Thyroid gland (tissue), 4 donors: ENCODE measurements around the gene NPIPB6. TPM values are rescaled to one million over a fixed set of nuclear protein-coding genes. Genes with fewer than 3 reads are reported as not detected.

Experiments used
- DNase-seq, 2 donors: peaks; one replicate each; pipeline ENCODE4 v3.0.0-alpha.2; 2019
- H3K27ac ChIP-seq, 3 donors: fragments of 200-600 bp; sonication (generic); 1 replicate in 2 of 3; 2 replicates in 1 of 3; pipeline ENCODE4 v1.5.1; 2016 to 2019; ENCODE audit warnings: mild to moderate bottlenecking in 1 of 3, moderate library complexity in 1 of 3
- H3K27me3 ChIP-seq: fragments of 200-600 bp; sonication (generic); one replicate; pipeline ENCODE4 v1.5.1; 2019
- H3K36me3 ChIP-seq, 2 donors: fragments of 200-600 bp; sonication (generic); one replicate each; pipeline ENCODE4 v1.5.1; 2016 to 2019
- H3K4me1 ChIP-seq, 2 donors: fragments of 200-600 bp; sonication (generic); one replicate each; pipeline ENCODE4 v1.5.1; 2017 to 2019
- H3K4me3 ChIP-seq, 3 donors: fragments of 200-600 bp; sonication (generic); replicated peaks in 1 of 3; 1 replicate in 2 of 3; 2 replicates in 1 of 3; pipeline ENCODE4 v1.5.1; 2016; ENCODE audit warnings: mild to moderate bottlenecking in 1 of 3
- H3K9me3 ChIP-seq: fragments of 200-600 bp; sonication (generic); one replicate; pipeline ENCODE4 v1.5.1; 2017
- POLR2A ChIP-seq, 2 donors: fragments of 450-650 bp; IDR thresholded peaks; one replicate each; pipeline ENCODE4 v1.6.1; 2017; ENCODE audit warnings: antibody characterized with exemption in 2 of 2, mild to moderate bottlenecking in 2 of 2, moderate library complexity in 1 of 2
- WGBS, 2 donors: methylation state at CpG; one replicate each; pipeline ENCODE4 v1.1.5; 2017; 5-methylcytosine and 5-hydroxymethylcytosine counted together
- intact Hi-C: fragments of 100-400 bp; cut with DNase I; formaldehyde crosslinking; loops from one replicate; pipeline ENCODE4 v1.15.1; 2023
- total RNA-seq, 4 donors: library from RNA; depleted of rRNA; stranded (reverse); fragments of >200 nt; gene quantifications; one replicate each; pipeline ENCODE4 v1.2.3, GENCODE V29; 2016
- TF ChIP-seq, protein P1 (sequence below), 6 experiments: fragments of 200-600 bp in 3 of 6; fragments of 450-650 bp in 3 of 6; sonication (generic) in 3 of 6; IDR thresholded peaks; one replicate each; pipeline ENCODE4 v1.5.1; 2016 to 2019; ENCODE audit warnings: antibody characterized with exemption in 6 of 6, mild to moderate bottlenecking in 2 of 6, inconsistent platforms in 1 of 6, moderate library complexity in 1 of 6

Gene NPIPB6
- total RNA-seq, 4 donors from 2014 or later, result 2.5 to 10.5 (median 6.3) TPM; not detected in 1

DNA sequence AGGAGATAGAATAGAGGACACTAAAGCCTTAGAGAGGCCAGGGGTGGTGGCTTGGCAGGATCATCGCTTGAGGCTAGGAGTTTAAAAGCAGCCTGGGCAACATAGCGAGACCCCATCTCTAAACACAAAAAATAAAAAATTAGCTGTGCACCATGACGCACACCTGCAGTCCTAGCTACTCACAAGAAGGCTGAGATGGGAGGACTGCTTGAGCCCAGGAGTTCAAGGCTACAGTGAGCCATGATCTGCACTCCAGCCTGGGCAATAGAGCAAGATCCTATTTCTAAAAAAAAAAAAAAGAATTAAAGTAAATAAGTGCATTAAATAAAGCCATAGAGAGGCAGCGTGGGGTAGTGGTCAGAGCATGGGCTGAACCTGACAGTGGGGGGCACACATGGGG lies 51.9 kb downstream of the NPIPB6 start:
- H3K27ac ChIP-seq, result no peak overlapping the region
- WGBS, 2 donors, result 93% methylated on average over 4 of the region's 4 CpGs
- no peaks in the 10 kb centered on the region for H3K27me3 ChIP-seq
- H3K36me3 ChIP-seq, result no peaks in the 10 kb centered on the region
- H3K9me3 ChIP-seq, result no peaks in the 10 kb centered on the region
- TF ChIP-seq, protein P1, sequence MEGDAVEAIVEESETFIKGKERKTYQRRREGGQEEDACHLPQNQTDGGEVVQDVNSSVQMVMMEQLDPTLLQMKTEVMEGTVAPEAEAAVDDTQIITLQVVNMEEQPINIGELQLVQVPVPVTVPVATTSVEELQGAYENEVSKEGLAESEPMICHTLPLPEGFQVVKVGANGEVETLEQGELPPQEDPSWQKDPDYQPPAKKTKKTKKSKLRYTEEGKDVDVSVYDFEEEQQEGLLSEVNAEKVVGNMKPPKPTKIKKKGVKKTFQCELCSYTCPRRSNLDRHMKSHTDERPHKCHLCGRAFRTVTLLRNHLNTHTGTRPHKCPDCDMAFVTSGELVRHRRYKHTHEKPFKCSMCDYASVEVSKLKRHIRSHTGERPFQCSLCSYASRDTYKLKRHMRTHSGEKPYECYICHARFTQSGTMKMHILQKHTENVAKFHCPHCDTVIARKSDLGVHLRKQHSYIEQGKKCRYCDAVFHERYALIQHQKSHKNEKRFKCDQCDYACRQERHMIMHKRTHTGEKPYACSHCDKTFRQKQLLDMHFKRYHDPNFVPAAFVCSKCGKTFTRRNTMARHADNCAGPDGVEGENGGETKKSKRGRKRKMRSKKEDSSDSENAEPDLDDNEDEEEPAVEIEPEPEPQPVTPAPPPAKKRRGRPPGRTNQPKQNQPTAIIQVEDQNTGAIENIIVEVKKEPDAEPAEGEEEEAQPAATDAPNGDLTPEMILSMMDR (IDR thresholded peaks at IDR 0.05), result no peak
- no peak overlapping the region for H3K4me3 ChIP-seq
- H3K4me1 ChIP-seq, result no peaks in the 10 kb centered on the region
- intact Hi-C loops, result no loop called here
- no peak for DNase-seq

DNA sequence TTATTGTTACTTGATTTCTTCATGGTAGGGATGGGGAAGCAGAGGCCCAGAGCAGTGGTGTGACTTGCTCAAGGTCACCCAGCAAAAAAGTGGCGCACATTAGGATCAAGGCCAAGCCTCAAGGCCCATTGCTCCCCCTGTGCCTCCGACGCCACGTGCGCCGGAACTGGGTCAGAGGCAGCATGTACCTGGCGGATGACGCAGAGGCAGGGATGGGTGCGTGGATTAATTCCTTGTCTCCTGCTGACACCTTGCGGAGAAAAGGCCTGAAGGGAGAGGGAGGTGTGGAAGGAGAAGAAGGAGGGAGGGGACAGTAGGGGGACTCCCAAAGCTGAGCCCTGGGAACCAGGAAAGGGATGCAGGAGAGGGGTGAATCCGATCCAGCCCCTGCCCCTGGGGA lies 52.5 kb downstream of the NPIPB6 start:
- DNase-seq, result no peak
- 95% methylated on average over 11 of the region's 11 CpGs for WGBS, 2 donors

DNA sequence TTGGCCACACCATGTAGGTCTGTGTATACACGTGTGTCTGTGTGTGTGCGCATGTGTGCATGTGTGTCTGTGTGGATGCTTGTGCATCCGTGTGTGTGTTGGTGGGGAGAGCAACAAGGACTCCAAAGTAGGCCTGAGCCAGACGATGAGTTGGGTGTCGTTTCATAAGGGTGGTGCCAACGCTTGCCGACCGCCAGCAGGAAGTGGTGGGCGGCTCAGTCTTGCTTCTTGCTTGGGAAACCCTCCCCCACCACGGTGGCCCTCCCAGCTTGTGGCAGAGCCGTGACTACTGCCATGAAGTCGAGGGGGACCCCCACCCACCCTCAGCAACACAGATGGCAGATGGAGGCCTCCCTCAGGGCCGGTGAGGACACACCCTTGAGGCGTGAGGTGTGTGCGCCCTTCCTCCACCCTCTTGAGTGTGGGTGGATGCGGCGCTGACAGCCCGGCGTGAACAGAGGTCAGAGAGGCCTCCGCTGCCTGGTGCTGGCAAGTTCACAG lies 53.4 kb downstream of the NPIPB6 start:
- Histone ChIP-seq H3K9me3 (no peaks in the 10 kb centered on the region), H3K4me1 (no peaks in the 10 kb centered on the region), H3K27ac (no peak overlapping the region), H3K4me3 (no peak overlapping the region), H3K36me3 (no peaks in the 10 kb centered on the region), H3K27me3 (no peaks in the 10 kb centered on the region)
- intact Hi-C loops, result no loop called here
- TF ChIP-seq POLR2A (IDR thresholded peaks at IDR 0.05), result no peak
- TF ChIP-seq, protein P1 (IDR thresholded peaks at IDR 0.05), result no peak
- 82 to 84% methylated on average over 19 to 20 of the region's 20 CpGs for WGBS, 2 donors
- DNase-seq, result no peak

More for the DNA sequence above, 52.5 kb downstream of the NPIPB6 start:
- no peak overlapping the region for H3K27ac ChIP-seq
- no peaks in the 10 kb centered on the region for H3K9me3 ChIP-seq
- no peaks in the 10 kb centered on the region for H3K36me3 ChIP-seq
- H3K4me1 ChIP-seq, result no peaks in the 10 kb centered on the region
- no peak overlapping the region for H3K4me3 ChIP-seq
- H3K27me3 ChIP-seq, result no peaks in the 10 kb centered on the region
- TF ChIP-seq, protein P1 (IDR thresholded peaks at IDR 0.05), result no peak
- no peak for TF ChIP-seq POLR2A (IDR thresholded peaks at IDR 0.05)
- intact Hi-C loops, result no loop called here

DNA sequence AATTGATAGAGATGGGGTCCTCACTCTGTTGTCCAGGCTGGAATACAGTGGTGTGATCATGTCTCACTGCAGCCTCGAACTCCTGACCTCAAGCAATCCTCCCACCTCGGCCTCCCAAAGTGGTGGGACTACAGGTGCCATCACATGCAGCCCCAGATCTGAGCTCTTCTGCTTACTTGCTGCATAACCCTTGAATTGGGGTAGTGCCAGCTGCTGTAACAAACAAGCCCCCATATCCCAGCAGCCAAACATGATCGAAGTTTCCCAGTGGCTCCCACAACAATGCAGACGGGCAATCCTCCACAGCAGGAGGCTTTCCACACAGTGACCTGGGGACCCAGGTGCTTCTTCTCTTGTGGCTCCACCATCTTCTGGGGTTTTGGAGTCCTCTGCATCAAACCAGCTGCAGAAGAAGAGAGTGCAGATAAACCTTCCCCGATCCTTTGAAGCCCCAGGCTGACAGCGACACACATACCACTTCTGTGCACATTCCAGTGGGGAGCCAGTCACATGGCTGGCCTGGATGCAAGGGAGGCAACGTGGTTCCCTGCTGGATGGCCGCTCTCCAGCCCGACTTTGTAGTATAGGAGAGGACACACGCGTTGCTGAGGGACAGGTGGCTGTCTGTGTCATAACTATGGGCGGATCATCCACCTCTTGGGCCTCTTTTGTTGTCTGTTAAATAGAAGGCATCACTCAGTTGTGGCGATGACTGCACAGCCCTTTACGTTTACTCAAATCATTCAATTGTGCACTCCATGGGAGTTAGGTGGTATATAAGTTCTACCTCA lies 54.3 kb downstream of the NPIPB6 start:
- Histone ChIP-seq H3K36me3 (no peaks in the 10 kb centered on the region), H3K4me3 (no peak overlapping the region), H3K27ac (no peak overlapping the region), H3K9me3 (no peaks in the 10 kb centered on the region), H3K27me3 (no peaks in the 10 kb centered on the region), H3K4me1 (no peaks in the 10 kb centered on the region)
- 92 to 100% methylated on average over 11 to 12 of the region's 14 CpGs for WGBS, 2 donors
- no peak for DNase-seq
- no peak for TF ChIP-seq POLR2A (IDR thresholded peaks at IDR 0.05)
- TF ChIP-seq, protein P1 (IDR thresholded peaks at IDR 0.05), result no peak
- intact Hi-C loops, result no loop called here

DNA sequence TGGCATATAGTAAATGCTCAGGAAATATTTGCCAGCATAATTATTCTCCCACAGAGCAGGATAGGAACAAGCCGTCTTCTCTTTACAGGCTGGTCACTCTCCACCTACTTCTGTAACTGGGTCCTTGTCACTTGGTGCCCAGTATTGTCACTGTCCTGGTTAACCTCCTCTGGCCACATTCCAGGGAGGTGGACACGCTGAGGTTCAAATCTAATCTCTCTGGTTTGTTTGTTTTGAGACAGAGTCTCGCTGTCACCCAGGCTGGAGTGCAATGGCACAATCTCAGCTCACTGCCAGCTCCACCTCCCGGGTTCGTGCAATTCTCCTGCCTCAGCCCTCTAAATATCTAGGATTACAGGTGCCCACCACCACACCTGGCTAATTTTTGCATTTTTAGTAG lies 55.4 kb downstream of the NPIPB6 start:
- intact Hi-C loops, result no loop called here
- Histone ChIP-seq H3K27ac (no peak overlapping the region), H3K4me3 (no peak overlapping the region), H3K9me3 (no peaks in the 10 kb centered on the region), H3K36me3 (no peaks in the 10 kb centered on the region), H3K27me3 (no peaks in the 10 kb centered on the region), H3K4me1 (no peaks in the 10 kb centered on the region)
- no peak for DNase-seq
- TF ChIP-seq, protein P1 (IDR thresholded peaks at IDR 0.05), result no peak
- no peak for TF ChIP-seq POLR2A (IDR thresholded peaks at IDR 0.05)
- 93 to 97% methylated on average over 5 of the region's 5 CpGs for WGBS, 2 donors
